ENCODE measurements around the gene ADNP2. TPM values are rescaled to one million over a fixed set of nuclear protein-coding genes. Genes with fewer than 3 reads are reported as not detected.

Gene ADNP2
- total RNA-seq, 1 experiment from 2014 or later = 23.2 TPM

- BruUV-seq (replicated peaks) = no TSS peak
- ATAC-seq (no peak), DNase-seq (no peak)
- Histone ChIP-seq H3K9me3 (ENCODE audit: low read length) (no peaks in the 10 kb centered on the region), H4K20me1 (ENCODE audit: low read length) (peaks cover 5% of the 10 kb centered on the region; the same call in 1 of the 2 replicates), H3K9ac (ENCODE audit: low read length) (no peak overlapping the region), H3K27me3 (ENCODE audit: low read length) (no peaks in the 10 kb centered on the region), H3K79me2 (ENCODE audit: low read length) (no peaks in the 10 kb centered on the region), H3K27ac (ENCODE audit: low read length) (no peak overlapping the region), H3F3A (ENCODE audit: low read length, unreplicated experiment) (no peaks in the 10 kb centered on the region), H3K4me1 (ENCODE audit: insufficient read depth, low read length) (no peaks in the 10 kb centered on the region), H2AFZ (ENCODE audit: low read length) (no peak overlapping the region), H3K9me2 (replicated peaks; ENCODE audit: low read length) (no peaks in the 10 kb centered on the region), H3K4me3 (ENCODE audit: low read length) (no peak overlapping the region), H3K36me3 (ENCODE audit: low read depth, low read length) (peaks cover 46% of the 10 kb centered on the region), H3K4me2 (ENCODE audit: low read length) (no peak overlapping the region)
- CTCF ChIA-PET = no interaction called here
- POLR2A ChIA-PET (ENCODE audit: unreplicated experiment) = no interaction called here
- TF ChIP-seq EZH2phosphoT487 (IDR thresholded peaks at IDR 0.05; ENCODE audit: borderline replicate concordance, low read length) (no peak), EZH2 (IDR thresholded peaks at IDR 0.05; ENCODE audit: low read length, unreplicated experiment) (no peak)
- TF ChIP-seq, protein P1, sequence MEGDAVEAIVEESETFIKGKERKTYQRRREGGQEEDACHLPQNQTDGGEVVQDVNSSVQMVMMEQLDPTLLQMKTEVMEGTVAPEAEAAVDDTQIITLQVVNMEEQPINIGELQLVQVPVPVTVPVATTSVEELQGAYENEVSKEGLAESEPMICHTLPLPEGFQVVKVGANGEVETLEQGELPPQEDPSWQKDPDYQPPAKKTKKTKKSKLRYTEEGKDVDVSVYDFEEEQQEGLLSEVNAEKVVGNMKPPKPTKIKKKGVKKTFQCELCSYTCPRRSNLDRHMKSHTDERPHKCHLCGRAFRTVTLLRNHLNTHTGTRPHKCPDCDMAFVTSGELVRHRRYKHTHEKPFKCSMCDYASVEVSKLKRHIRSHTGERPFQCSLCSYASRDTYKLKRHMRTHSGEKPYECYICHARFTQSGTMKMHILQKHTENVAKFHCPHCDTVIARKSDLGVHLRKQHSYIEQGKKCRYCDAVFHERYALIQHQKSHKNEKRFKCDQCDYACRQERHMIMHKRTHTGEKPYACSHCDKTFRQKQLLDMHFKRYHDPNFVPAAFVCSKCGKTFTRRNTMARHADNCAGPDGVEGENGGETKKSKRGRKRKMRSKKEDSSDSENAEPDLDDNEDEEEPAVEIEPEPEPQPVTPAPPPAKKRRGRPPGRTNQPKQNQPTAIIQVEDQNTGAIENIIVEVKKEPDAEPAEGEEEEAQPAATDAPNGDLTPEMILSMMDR (conservative IDR thresholded peaks at IDR 0.05; ENCODE audit: low read depth, low read length) = no peak
- intact Hi-C loops (cut with micrococcal nuclease) = no loop called here
Observed at GRCh38 chr18:80140455-80140985, 31.5 kb downstream of the ADNP2 start.

DNA sequence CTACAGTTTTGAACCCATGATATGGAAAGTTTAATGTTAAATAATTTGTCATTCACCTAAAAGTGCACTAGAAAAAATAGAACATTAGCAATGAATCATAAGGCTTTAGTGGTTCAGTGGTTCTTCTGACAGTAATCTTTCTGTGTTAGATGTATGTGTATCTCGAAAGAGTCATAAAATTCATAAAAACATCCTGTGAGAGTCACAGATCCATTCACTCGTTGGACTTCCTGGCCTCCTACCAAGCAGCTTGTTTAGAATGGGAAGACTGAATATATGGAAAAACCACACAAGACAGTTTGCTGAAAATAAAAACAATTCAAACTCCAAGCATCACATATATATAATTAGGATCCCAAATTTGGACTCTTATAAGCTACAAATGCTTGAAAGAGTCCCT is 34.8 kb downstream of the ADNP2 start:
- Histone ChIP-seq H3K9me2 (replicated peaks; ENCODE audit: low read length) (no peaks in the 10 kb centered on the region), H3K79me2 (ENCODE audit: low read length) (no peaks in the 10 kb centered on the region), H3K4me1 (ENCODE audit: insufficient read depth, low read length) (no peaks in the 10 kb centered on the region), H3K4me3 (ENCODE audit: low read length) (no peak overlapping the region), H3K4me2 (ENCODE audit: low read length) (no peak overlapping the region), H4K20me1 (ENCODE audit: low read length) (no peaks in the 10 kb centered on the region), H2AFZ (ENCODE audit: low read length) (no peak overlapping the region), H3K9ac (ENCODE audit: low read length) (no peak overlapping the region), H3K9me3 (ENCODE audit: low read length) (no peaks in the 10 kb centered on the region), H3F3A (ENCODE audit: low read length, unreplicated experiment) (no peaks in the 10 kb centered on the region), H3K27ac (ENCODE audit: low read length) (no peak overlapping the region), H3K27me3 (ENCODE audit: low read length) (no peaks in the 10 kb centered on the region), H3K36me3 (ENCODE audit: low read depth, low read length) (peaks cover 14% of the 10 kb centered on the region; the same call in 1 of the 2 replicates)
- TF ChIP-seq EZH2phosphoT487 (IDR thresholded peaks at IDR 0.05; ENCODE audit: borderline replicate concordance, low read length) (no peak), EZH2 (IDR thresholded peaks at IDR 0.05; ENCODE audit: low read length, unreplicated experiment) (no peak)
- TF ChIP-seq, protein P1 (conservative IDR thresholded peaks at IDR 0.05; ENCODE audit: low read depth, low read length) = no peak
- CTCF ChIA-PET = interaction anchor here (0.7 kb wide), 1 partner anchor 9 kb away, joined by 3 read pairs; no protein-coding TSS in a partner anchor
- ATAC-seq = no peak
- no TSS peak for BruUV-seq (replicated peaks)
- POLR2A ChIA-PET (ENCODE audit: unreplicated experiment) = no interaction called here
- DNase-seq = peak; percentile 37
- intact Hi-C loops (cut with micrococcal nuclease) = loop anchor here (2.0 kb wide), 1 partner anchor 109 kb away; the partner anchor contains the start of gene RBFA

DNA sequence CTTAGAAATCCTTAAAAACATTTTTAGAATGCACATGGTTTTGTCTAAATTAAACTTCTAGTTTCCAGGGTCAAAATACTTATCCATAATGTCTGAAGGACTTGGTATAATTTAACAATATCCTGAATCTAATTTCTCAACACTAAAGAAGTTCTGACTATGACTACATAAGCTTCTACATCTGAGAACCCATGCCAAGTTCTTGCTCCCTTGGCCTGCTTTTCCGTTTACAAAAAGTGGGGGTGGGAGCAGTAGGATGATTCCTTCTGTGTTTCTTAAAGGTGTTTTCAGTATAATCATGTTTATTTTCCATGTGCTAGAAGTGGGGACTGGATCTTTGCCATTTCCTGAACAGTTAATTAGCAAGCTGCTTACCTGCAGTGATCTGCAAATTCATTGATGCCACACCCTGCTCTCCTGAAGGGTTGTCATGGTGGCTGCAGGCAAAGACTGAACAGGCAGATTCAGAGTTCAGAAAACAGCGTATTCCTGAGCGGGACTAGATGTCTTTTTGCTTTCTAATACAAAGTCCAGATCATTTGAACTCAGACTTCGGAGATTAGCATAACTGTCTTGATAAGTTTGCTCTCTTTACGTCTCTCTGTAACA is 36.2 kb downstream of the ADNP2 start:
- Histone ChIP-seq H3K4me1 (ENCODE audit: insufficient read depth, low read length) (no peaks in the 10 kb centered on the region), H3F3A (ENCODE audit: low read length, unreplicated experiment) (no peaks in the 10 kb centered on the region), H3K9ac (ENCODE audit: low read length) (no peak overlapping the region), H3K36me3 (ENCODE audit: low read depth, low read length) (peaks cover 2% of the 10 kb centered on the region; the same call in 1 of the 2 replicates), H3K27me3 (ENCODE audit: low read length) (no peaks in the 10 kb centered on the region), H3K4me2 (ENCODE audit: low read length) (no peak overlapping the region), H3K27ac (ENCODE audit: low read length) (no peak overlapping the region), H3K9me2 (replicated peaks; ENCODE audit: low read length) (no peaks in the 10 kb centered on the region), H3K4me3 (ENCODE audit: low read length) (no peak overlapping the region), H2AFZ (ENCODE audit: low read length) (no peak overlapping the region), H3K79me2 (ENCODE audit: low read length) (no peaks in the 10 kb centered on the region), H4K20me1 (ENCODE audit: low read length) (no peaks in the 10 kb centered on the region), H3K9me3 (ENCODE audit: low read length) (no peaks in the 10 kb centered on the region)
- no peak for DNase-seq
- TF ChIP-seq, protein P1 (conservative IDR thresholded peaks at IDR 0.05; ENCODE audit: low read depth, low read length) = no peak
- TF ChIP-seq EZH2 (IDR thresholded peaks at IDR 0.05; ENCODE audit: low read length, unreplicated experiment) (no peak), EZH2phosphoT487 (IDR thresholded peaks at IDR 0.05; ENCODE audit: borderline replicate concordance, low read length) (no peak)
- intact Hi-C loops (cut with micrococcal nuclease) = loop anchor here (2.0 to 5.0 kb wide), 3 partner anchors 33 to 213 kb away; partner anchors contain the start of gene RBFA
- ChIA-PET POLR2A (ENCODE audit: unreplicated experiment) (no interaction called here), CTCF (no interaction called here)
- no peak for ATAC-seq
- no TSS peak for BruUV-seq (replicated peaks)
